ENCODE measurements around the gene VPS35L.
"Not testable (repeated sequence)": the region's sequence is repeated elsewhere in the genome, so short reads cannot be mapped to it uniquely, and the experiment has no call there.

VPS35L gene

GRCh38 chr16:19655242-19655777 is 99.8 kb downstream of the VPS35L start:
- DNase-seq: no peak

GRCh38 chr16:19657831-19658230 is 102.3 kb downstream of the VPS35L start:
- no peak for DNase-seq

- DNase-seq: no peak
Observed at GRCh38 chr16:19659554-19659953, 104.1 kb downstream of the VPS35L start.

- no peak for DNase-seq
Observed at GRCh38 chr16:19660432-19660831, 104.9 kb downstream of the VPS35L start.

- no peak for DNase-seq
Observed at GRCh38 chr16:19662351-19662750, 106.8 kb downstream of the VPS35L start.

- DNase-seq: no peak
Observed at GRCh38 chr16:19664166-19664565, 108.7 kb downstream of the VPS35L start.

GRCh38 chr16:19665313-19665712 is 109.8 kb downstream of the VPS35L start:
- not testable (repeated sequence) for DNase-seq

GRCh38 chr16:19666477-19666876 is 111.0 kb downstream of the VPS35L start:
- DNase-seq: no peak

- no peak for DNase-seq
Observed at GRCh38 chr16:19672378-19672777, 116.9 kb downstream of the VPS35L start.

- no peak for DNase-seq
Observed at GRCh38 chr16:19674485-19674884, 119.0 kb downstream of the VPS35L start.

- DNase-seq: no peak
Observed at GRCh38 chr16:19677402-19677801, 121.9 kb downstream of the VPS35L start.

- DNase-seq: no peak
Observed at GRCh38 chr16:19678804-19679203, 123.3 kb downstream of the VPS35L start.

GRCh38 chr16:19679281-19679680 is 123.8 kb downstream of the VPS35L start:
- DNase-seq: not testable (repeated sequence)

- no peak for DNase-seq
Observed at GRCh38 chr16:19680881-19681340, 125.4 kb downstream of the VPS35L start.

GRCh38 chr16:19681637-19682036 is 126.1 kb downstream of the VPS35L start:
- no peak for DNase-seq

GRCh38 chr16:19683453-19684236 is 128.1 kb downstream of the VPS35L start:
- DNase-seq: no peak

- DNase-seq: no peak
Observed at GRCh38 chr16:19685176-19685575, 129.7 kb downstream of the VPS35L start.

GRCh38 chr16:19687279-19687678 is 131.8 kb downstream of the VPS35L start:
- no peak for DNase-seq

- no peak for DNase-seq
Observed at GRCh38 chr16:19688396-19689024, 133.0 kb downstream of the VPS35L start.

- no peak for DNase-seq
Observed at GRCh38 chr16:19689342-19689741, 133.8 kb downstream of the VPS35L start.

- no peak for DNase-seq
Observed at GRCh38 chr16:19690196-19690595, 134.7 kb downstream of the VPS35L start.

GRCh38 chr16:19691161-19691711 is 135.7 kb downstream of the VPS35L start:
- DNase-seq: peak; percentile 34

GRCh38 chr16:19694989-19695388 is 139.5 kb downstream of the VPS35L start:
- DNase-seq: no peak

GRCh38 chr16:19696328-19696727 is 140.8 kb downstream of the VPS35L start:
- DNase-seq: peak; percentile 16
